ENCODE measurements around the gene AFDN.
"Not testable (repeated sequence)": the region's sequence is repeated elsewhere in the genome, so short reads cannot be mapped to it uniquely, and the experiment has no call there.

AFDN gene

GRCh38 chr6:167996424-167997199 lies 169.9 kb downstream of the AFDN start:
- Histone ChIP-seq H3K4me3 (ENCODE audit: low read depth, low read length) (no peak overlapping the region), H3K27me3 (ENCODE audit: control insufficient read depth, insufficient read depth, low read length) (no peaks in the 10 kb centered on the region), H3K4me1 (ENCODE audit: control insufficient read depth, insufficient read depth, low read length) (no peaks in the 10 kb centered on the region), H3K9me3 (ENCODE audit: control insufficient read depth, insufficient read depth, low read length) (no peaks in the 10 kb centered on the region), H3K9ac (ENCODE audit: low read depth, low read length) (no peak overlapping the region), H3K36me3 (ENCODE audit: control insufficient read depth, insufficient read depth, low read length) (no peaks in the 10 kb centered on the region)

- H3K9ac ChIP-seq (ENCODE audit: low read depth, low read length): no peak within 1 kb of the TSS
- H3K27me3 ChIP-seq (ENCODE audit: control insufficient read depth, insufficient read depth, low read length): no peaks in the 10 kb centered on the region
- H3K4me1 ChIP-seq (ENCODE audit: control insufficient read depth, insufficient read depth, low read length): no peaks in the 10 kb centered on the region
- no peak within 1 kb of the TSS for H3K4me3 ChIP-seq (ENCODE audit: low read depth, low read length)
- no peaks in the 10 kb centered on the region for H3K9me3 ChIP-seq (ENCODE audit: control insufficient read depth, insufficient read depth, low read length)
- H3K36me3 ChIP-seq (ENCODE audit: control insufficient read depth, insufficient read depth, low read length): no peaks in the 10 kb centered on the region
Measured at GRCh38 chr6:167997642-167998041, 170.9 kb downstream of the AFDN start, which contains the start of gene KIF25. Gene KIF25 (plus strand): TSS chr6:167997671. CDS start chr6:168029586, 31,915 bp downstream.

GRCh38 chr6:167998215-167998614 lies 171.5 kb downstream of the AFDN start:
- no peaks in the 10 kb centered on the region for H3K27me3 ChIP-seq (ENCODE audit: control insufficient read depth, insufficient read depth, low read length)
- no peaks in the 10 kb centered on the region for H3K4me1 ChIP-seq (ENCODE audit: control insufficient read depth, insufficient read depth, low read length)
- H3K36me3 ChIP-seq (ENCODE audit: control insufficient read depth, insufficient read depth, low read length): no peaks in the 10 kb centered on the region

GRCh38 chr6:168000198-168001028 lies 173.7 kb downstream of the AFDN start:
- Histone ChIP-seq H3K9ac (ENCODE audit: low read depth, low read length) (no peak overlapping the region), H3K36me3 (ENCODE audit: control insufficient read depth, insufficient read depth, low read length) (no peaks in the 10 kb centered on the region), H3K27me3 (ENCODE audit: control insufficient read depth, insufficient read depth, low read length) (no peaks in the 10 kb centered on the region), H3K4me3 (ENCODE audit: low read depth, low read length) (no peak overlapping the region), H3K4me1 (ENCODE audit: control insufficient read depth, insufficient read depth, low read length) (no peaks in the 10 kb centered on the region), H3K9me3 (ENCODE audit: control insufficient read depth, insufficient read depth, low read length) (no peaks in the 10 kb centered on the region)

More at GRCh38 chr6:167998215-167998614, 171.5 kb downstream of the AFDN start:
- Histone ChIP-seq H3K9me3 (ENCODE audit: control insufficient read depth, insufficient read depth, low read length) (no peaks in the 10 kb centered on the region), H3K9ac (ENCODE audit: low read depth, low read length) (no peak overlapping the region), H3K4me3 (ENCODE audit: low read depth, low read length) (no peak overlapping the region)

GRCh38 chr6:168001029-168001332 lies 174.3 kb downstream of the AFDN start:
- H3K9ac ChIP-seq (ENCODE audit: low read depth, low read length): no peak overlapping the region

GRCh38 chr6:168001514-168001913 lies 174.8 kb downstream of the AFDN start:
- not testable (repeated sequence) for H3K4me1 ChIP-seq (ENCODE audit: control insufficient read depth, insufficient read depth, low read length); H3K4me3 ChIP-seq (ENCODE audit: low read depth, low read length); H3K9me3 ChIP-seq (ENCODE audit: control insufficient read depth, insufficient read depth, low read length); H3K27me3 ChIP-seq (ENCODE audit: control insufficient read depth, insufficient read depth, low read length); H3K36me3 ChIP-seq (ENCODE audit: control insufficient read depth, insufficient read depth, low read length); H3K9ac ChIP-seq (ENCODE audit: low read depth, low read length)

More at GRCh38 chr6:168001029-168001332, 174.3 kb downstream of the AFDN start:
- H3K4me3 ChIP-seq (ENCODE audit: low read depth, low read length): no peak overlapping the region
- no peaks in the 10 kb centered on the region for H3K9me3 ChIP-seq (ENCODE audit: control insufficient read depth, insufficient read depth, low read length)
- no peaks in the 10 kb centered on the region for H3K4me1 ChIP-seq (ENCODE audit: control insufficient read depth, insufficient read depth, low read length)
- H3K36me3 ChIP-seq (ENCODE audit: control insufficient read depth, insufficient read depth, low read length): no peaks in the 10 kb centered on the region
- no peaks in the 10 kb centered on the region for H3K27me3 ChIP-seq (ENCODE audit: control insufficient read depth, insufficient read depth, low read length)

- Histone ChIP-seq H3K36me3 (ENCODE audit: control insufficient read depth, insufficient read depth, low read length) (no peaks in the 10 kb centered on the region), H3K9me3 (ENCODE audit: control insufficient read depth, insufficient read depth, low read length) (no peaks in the 10 kb centered on the region), H3K27me3 (ENCODE audit: control insufficient read depth, insufficient read depth, low read length) (no peaks in the 10 kb centered on the region), H3K9ac (ENCODE audit: low read depth, low read length) (no peak overlapping the region), H3K4me3 (ENCODE audit: low read depth, low read length) (no peak overlapping the region), H3K4me1 (ENCODE audit: control insufficient read depth, insufficient read depth, low read length) (no peaks in the 10 kb centered on the region)
Measured at GRCh38 chr6:168002804-168003203, 176.1 kb downstream of the AFDN start.

GRCh38 chr6:168004023-168004422 lies 177.3 kb downstream of the AFDN start:
- Histone ChIP-seq H3K4me3 (ENCODE audit: low read depth, low read length) (no peak overlapping the region), H3K9ac (ENCODE audit: low read depth, low read length) (no peak overlapping the region), H3K27me3 (ENCODE audit: control insufficient read depth, insufficient read depth, low read length) (no peaks in the 10 kb centered on the region), H3K36me3 (ENCODE audit: control insufficient read depth, insufficient read depth, low read length) (no peaks in the 10 kb centered on the region), H3K9me3 (ENCODE audit: control insufficient read depth, insufficient read depth, low read length) (no peaks in the 10 kb centered on the region), H3K4me1 (ENCODE audit: control insufficient read depth, insufficient read depth, low read length) (no peaks in the 10 kb centered on the region)

GRCh38 chr6:168004945-168005344 lies 178.2 kb downstream of the AFDN start:
- no peaks in the 10 kb centered on the region for H3K27me3 ChIP-seq (ENCODE audit: control insufficient read depth, insufficient read depth, low read length)
- H3K9me3 ChIP-seq (ENCODE audit: control insufficient read depth, insufficient read depth, low read length): no peaks in the 10 kb centered on the region
- H3K36me3 ChIP-seq (ENCODE audit: control insufficient read depth, insufficient read depth, low read length): no peaks in the 10 kb centered on the region
- H3K4me1 ChIP-seq (ENCODE audit: control insufficient read depth, insufficient read depth, low read length): no peaks in the 10 kb centered on the region
- H3K4me3 ChIP-seq (ENCODE audit: low read depth, low read length): no peak overlapping the region
- H3K9ac ChIP-seq (ENCODE audit: low read depth, low read length): no peak overlapping the region

- no peaks in the 10 kb centered on the region for H3K27me3 ChIP-seq (ENCODE audit: control insufficient read depth, insufficient read depth, low read length)
- no peaks in the 10 kb centered on the region for H3K4me1 ChIP-seq (ENCODE audit: control insufficient read depth, insufficient read depth, low read length)
- no peaks in the 10 kb centered on the region for H3K36me3 ChIP-seq (ENCODE audit: control insufficient read depth, insufficient read depth, low read length)
- no peaks in the 10 kb centered on the region for H3K9me3 ChIP-seq (ENCODE audit: control insufficient read depth, insufficient read depth, low read length)
- no peak overlapping the region for H3K4me3 ChIP-seq (ENCODE audit: low read depth, low read length)
- no peak overlapping the region for H3K9ac ChIP-seq (ENCODE audit: low read depth, low read length)
Measured at GRCh38 chr6:168005796-168006195, 179.1 kb downstream of the AFDN start.

GRCh38 chr6:168007592-168008338 lies 181.1 kb downstream of the AFDN start:
- Histone ChIP-seq H3K4me1 (ENCODE audit: control insufficient read depth, insufficient read depth, low read length) (no peaks in the 10 kb centered on the region), H3K36me3 (ENCODE audit: control insufficient read depth, insufficient read depth, low read length) (no peaks in the 10 kb centered on the region), H3K9ac (ENCODE audit: low read depth, low read length) (no peak overlapping the region), H3K9me3 (ENCODE audit: control insufficient read depth, insufficient read depth, low read length) (no peaks in the 10 kb centered on the region), H3K27me3 (ENCODE audit: control insufficient read depth, insufficient read depth, low read length) (no peaks in the 10 kb centered on the region), H3K4me3 (ENCODE audit: low read depth, low read length) (no peak overlapping the region)
